Liver (tissue), 9 donors: ENCODE results near the gene TPT1. TPM values are rescaled to one million over a fixed set of nuclear protein-coding genes. Genes with fewer than 3 reads are reported as not detected.

Source experiments
- DNase-seq: peaks from one replicate; pipeline ENCODE4 v3.0.0-alpha.2; 2017; ENCODE audit warnings: low spot score
- H3K27ac ChIP-seq, 2 donors: one replicate each; pipeline ENCODE4 v1.7.0; 2013; ENCODE audit warnings: inconsistent platforms in 2 of 2, low read length in 2 of 2, control low read depth in 1 of 2, low read depth in 1 of 2, mild to moderate bottlenecking in 1 of 2
- H3K27me3 ChIP-seq, 4 donors: one replicate each; pipeline versions ENCODE4 v1.6.1 to v1.7.0; 2013; ENCODE audit warnings: low read length in 3 of 4, inconsistent platforms in 1 of 4, mild to moderate bottlenecking in 1 of 4, moderate library complexity in 1 of 4; ENCODE audit not compliant: control insufficient read depth in 4 of 4, insufficient read depth in 4 of 4
- H3K36me3 ChIP-seq, 4 donors: one replicate each; pipeline versions ENCODE4 v1.6.1 to v1.7.0; 2013; ENCODE audit warnings: low read length in 3 of 4, mild to moderate bottlenecking in 3 of 4, low read depth in 1 of 4, moderate library complexity in 1 of 4; ENCODE audit not compliant: control insufficient read depth in 4 of 4, insufficient read depth in 3 of 4
- H3K4me1 ChIP-seq, 4 donors: one replicate each; pipeline versions ENCODE4 v1.6.1 to v1.7.0; 2013; ENCODE audit warnings: low read length in 3 of 4, mild to moderate bottlenecking in 3 of 4, moderate library complexity in 1 of 4; ENCODE audit not compliant: control insufficient read depth in 4 of 4, insufficient read depth in 4 of 4
- H3K4me3 ChIP-seq, 3 donors: one replicate each; pipeline versions ENCODE4 v1.6.1 to v1.7.0; 2013; ENCODE audit warnings: low read length in 3 of 3, control low read depth in 1 of 3, low read depth in 1 of 3, mild to moderate bottlenecking in 1 of 3
- H3K9ac ChIP-seq, 2 donors: one replicate each; pipeline ENCODE4 v1.7.0; 2013; ENCODE audit warnings: low read length in 2 of 2, mild to moderate bottlenecking in 2 of 2, moderate library complexity in 2 of 2, control low read depth in 1 of 2, low read depth in 1 of 2
- H3K9me3 ChIP-seq, 4 donors: one replicate each; pipeline versions ENCODE4 v1.6.1 to v1.7.0; 2013; ENCODE audit warnings: low read length in 3 of 4; ENCODE audit not compliant: control insufficient read depth in 4 of 4
- FOXA1 ChIP-seq: IDR thresholded peaks from 2 replicates; pipeline ENCODE4 v1.6.1; 2016; ENCODE audit warnings: antibody characterized with exemption
- FOXA2 ChIP-seq: IDR thresholded peaks from 2 replicates; pipeline ENCODE4 v1.6.1; 2016; ENCODE audit warnings: antibody characterized with exemption
- GABPA ChIP-seq, 2 donors: IDR thresholded peaks in 1 of 2; conservative IDR thresholded peaks in 1 of 2; 2 replicates each; pipeline ENCODE4 v1.6.1; 2016; ENCODE audit warnings: antibody characterized with exemption in 2 of 2, mild to moderate bottlenecking in 1 of 2, moderate library complexity in 1 of 2
- HNF4A ChIP-seq, 2 donors: conservative IDR thresholded peaks; 2 replicates each; pipeline ENCODE4 v1.6.1; 2016; ENCODE audit warnings: antibody characterized with exemption in 2 of 2, mild to moderate bottlenecking in 2 of 2
- HNF4G ChIP-seq: IDR thresholded peaks from 2 replicates; pipeline ENCODE4 v1.6.1; 2016; ENCODE audit warnings: antibody characterized with exemption
- JUND ChIP-seq, 2 donors: IDR thresholded peaks; 2 replicates each; pipeline ENCODE4 v1.6.1; 2016; ENCODE audit warnings: antibody characterized with exemption in 2 of 2
- MAX ChIP-seq: IDR thresholded peaks from 2 replicates; pipeline ENCODE4 v1.6.1; 2016; ENCODE audit warnings: antibody characterized with exemption
- NR2F2 ChIP-seq: IDR thresholded peaks from 2 replicates; pipeline ENCODE4 v1.6.1; 2016; ENCODE audit warnings: antibody characterized with exemption
- RAD21 ChIP-seq, 2 donors: IDR thresholded peaks; 2 replicates each; pipeline ENCODE4 v1.6.1; 2016; ENCODE audit warnings: antibody characterized with exemption in 2 of 2, mild to moderate bottlenecking in 2 of 2
- RXRA ChIP-seq, 2 donors: IDR thresholded peaks; 2 replicates each; pipeline ENCODE4 v1.6.1; 2017 to 2018; ENCODE audit warnings: antibody characterized with exemption in 2 of 2, mild to moderate bottlenecking in 1 of 2
- SP1 ChIP-seq: IDR thresholded peaks from 2 replicates; pipeline ENCODE4 v1.6.1; 2018; ENCODE audit warnings: antibody characterized with exemption, mild to moderate bottlenecking
- TAF1 ChIP-seq: conservative IDR thresholded peaks from 2 replicates; pipeline ENCODE4 v1.6.1; 2016; ENCODE audit warnings: antibody characterized with exemption, mild to moderate bottlenecking
- YY1 ChIP-seq: IDR thresholded peaks from 2 replicates; pipeline ENCODE4 v1.6.1; 2016; ENCODE audit warnings: antibody characterized with exemption, mild to moderate bottlenecking
- WGBS: extraction: QIAGEN DNeasy Blood & Tissue Kit; methylation state at CpG from one replicate; pipeline ENCODE4 v1.1.7; 2013; 5-methylcytosine and 5-hydroxymethylcytosine counted together
- polyA plus RNA-seq, 2 donors: library from polyadenylated mRNA; stranded (reverse) in 1 of 2; unstranded in 1 of 2; fragments of 200-250 nt in 1 of 2; fragments of >200 nt in 1 of 2; fragmentation: Nextera tagmentation in 1 of 2; extraction: Ambion mirVana in 1 of 2; gene quantifications; one replicate each; pipeline versions ENCODE4 v1.2.1 to v1.2.3, GENCODE V29; 2013 to 2015
- total RNA-seq, 2 donors: library from RNA; depleted of rRNA; stranded (reverse); fragments of >200 nt; gene quantifications; one replicate each; pipeline ENCODE4 v1.2.3, GENCODE V29; 2014
- TF ChIP-seq, protein P1 (sequence below): fragments of 150-350 bp; IDR thresholded peaks from 2 replicates; pipeline ENCODE4 v1.5.1; 2017; ENCODE audit warnings: improper control_type of control experiment, low read depth, low read length; ENCODE audit not compliant: missing input control
- TF ChIP-seq, protein P2 (sequence below): IDR thresholded peaks from 2 replicates; pipeline ENCODE4 v1.6.1; 2016; ENCODE audit warnings: antibody characterized with exemption
- TF ChIP-seq, protein P3 (sequence below): IDR thresholded peaks from 2 replicates; pipeline ENCODE4 v1.6.1; 2016; ENCODE audit warnings: antibody characterized with exemption, mild to moderate bottlenecking
- donor health status: healthy.
- donor health status: healthy.
- donor health status: healthy.
- donor health status: healthy.
- donor health status: healthy.

The TPT1 gene
- total and polyA plus RNA-seq, 4 donors, result 1,382 to 2,885 (median 1,815) TPM

GRCh38 chr13:45368005-45368404 is 27.0 kb upstream of the TPT1 start:
- peaks cover 0 to 2% (median under 1%) of the 10 kb centered on the region in 4 donors for H3K36me3 ChIP-seq
- peaks cover 0 to 7% (median 3%) of the 10 kb centered on the region in 4 donors for H3K4me1 ChIP-seq
- no peak overlapping the region for H3K4me3 ChIP-seq
- no peak for TF ChIP-seq NR2F2
- TF ChIP-seq, protein P1, sequence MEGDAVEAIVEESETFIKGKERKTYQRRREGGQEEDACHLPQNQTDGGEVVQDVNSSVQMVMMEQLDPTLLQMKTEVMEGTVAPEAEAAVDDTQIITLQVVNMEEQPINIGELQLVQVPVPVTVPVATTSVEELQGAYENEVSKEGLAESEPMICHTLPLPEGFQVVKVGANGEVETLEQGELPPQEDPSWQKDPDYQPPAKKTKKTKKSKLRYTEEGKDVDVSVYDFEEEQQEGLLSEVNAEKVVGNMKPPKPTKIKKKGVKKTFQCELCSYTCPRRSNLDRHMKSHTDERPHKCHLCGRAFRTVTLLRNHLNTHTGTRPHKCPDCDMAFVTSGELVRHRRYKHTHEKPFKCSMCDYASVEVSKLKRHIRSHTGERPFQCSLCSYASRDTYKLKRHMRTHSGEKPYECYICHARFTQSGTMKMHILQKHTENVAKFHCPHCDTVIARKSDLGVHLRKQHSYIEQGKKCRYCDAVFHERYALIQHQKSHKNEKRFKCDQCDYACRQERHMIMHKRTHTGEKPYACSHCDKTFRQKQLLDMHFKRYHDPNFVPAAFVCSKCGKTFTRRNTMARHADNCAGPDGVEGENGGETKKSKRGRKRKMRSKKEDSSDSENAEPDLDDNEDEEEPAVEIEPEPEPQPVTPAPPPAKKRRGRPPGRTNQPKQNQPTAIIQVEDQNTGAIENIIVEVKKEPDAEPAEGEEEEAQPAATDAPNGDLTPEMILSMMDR, result no peak
- H3K9me3 ChIP-seq, result no peaks in the 10 kb centered on the region
- no peak overlapping the region for H3K27ac ChIP-seq
- no peak for DNase-seq
- H3K27me3 ChIP-seq, result no peaks in the 10 kb centered on the region
- WGBS, result 86% methylated on average over 4 of the region's 4 CpGs
- H3K9ac ChIP-seq, result no peak overlapping the region

- Histone ChIP-seq H3K27ac (no peak overlapping the region), H3K9me3 (no peaks in the 10 kb centered on the region), H3K36me3 (peaks cover 0 to 5% (median 2%) of the 10 kb centered on the region in 4 donors), H3K4me1 (peaks cover 0 to 7% (median 3%) of the 10 kb centered on the region in 4 donors), H3K27me3 (no peaks in the 10 kb centered on the region), H3K9ac (no peak overlapping the region), H3K4me3 (no peak overlapping the region)
- TF ChIP-seq NR2F2 (no peak), YY1 (no peak), FOXA1 (no peak), TAF1 (no peak), HNF4A (conservative IDR thresholded peaks at IDR 0.05) (no peak)
- TF ChIP-seq, protein P1, result no peak
- TF ChIP-seq, protein P2, sequence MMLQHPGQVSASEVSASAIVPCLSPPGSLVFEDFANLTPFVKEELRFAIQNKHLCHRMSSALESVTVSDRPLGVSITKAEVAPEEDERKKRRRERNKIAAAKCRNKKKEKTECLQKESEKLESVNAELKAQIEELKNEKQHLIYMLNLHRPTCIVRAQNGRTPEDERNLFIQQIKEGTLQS, result no peak
- DNase-seq, result no peak
- WGBS, result 52% methylated on average over 2 of the region's 2 CpGs
These were observed 26.4 kb upstream of the TPT1 start for GRCh38 chr13:45367358-45367757.

GRCh38 chr13:45365558-45365885 is 24.5 kb upstream of the TPT1 start:
- H3K36me3 ChIP-seq, result peaks cover under 1 to 5% (median 2%) of the 10 kb centered on the region in 4 donors
- DNase-seq, result no peak
- no peak overlapping the region for H3K9ac ChIP-seq
- no peak overlapping the region for H3K4me3 ChIP-seq
- TF ChIP-seq GABPA (IDR thresholded peaks at IDR 0.05 in 1 of 2, conservative IDR thresholded peaks at IDR 0.05 in 1 of 2) (no peak), MAX (no peak), SP1 (no peak), RAD21 (IDR thresholded peaks at IDR 0.05) (no peak), YY1 (no peak), JUND (IDR thresholded peaks at IDR 0.05) (no peak), NR2F2 (no peak), FOXA2 (no peak), RXRA (IDR thresholded peaks at IDR 0.05) (no peak), HNF4A (conservative IDR thresholded peaks at IDR 0.05) (no peak), HNF4G (no peak)
- TF ChIP-seq, protein P3, sequence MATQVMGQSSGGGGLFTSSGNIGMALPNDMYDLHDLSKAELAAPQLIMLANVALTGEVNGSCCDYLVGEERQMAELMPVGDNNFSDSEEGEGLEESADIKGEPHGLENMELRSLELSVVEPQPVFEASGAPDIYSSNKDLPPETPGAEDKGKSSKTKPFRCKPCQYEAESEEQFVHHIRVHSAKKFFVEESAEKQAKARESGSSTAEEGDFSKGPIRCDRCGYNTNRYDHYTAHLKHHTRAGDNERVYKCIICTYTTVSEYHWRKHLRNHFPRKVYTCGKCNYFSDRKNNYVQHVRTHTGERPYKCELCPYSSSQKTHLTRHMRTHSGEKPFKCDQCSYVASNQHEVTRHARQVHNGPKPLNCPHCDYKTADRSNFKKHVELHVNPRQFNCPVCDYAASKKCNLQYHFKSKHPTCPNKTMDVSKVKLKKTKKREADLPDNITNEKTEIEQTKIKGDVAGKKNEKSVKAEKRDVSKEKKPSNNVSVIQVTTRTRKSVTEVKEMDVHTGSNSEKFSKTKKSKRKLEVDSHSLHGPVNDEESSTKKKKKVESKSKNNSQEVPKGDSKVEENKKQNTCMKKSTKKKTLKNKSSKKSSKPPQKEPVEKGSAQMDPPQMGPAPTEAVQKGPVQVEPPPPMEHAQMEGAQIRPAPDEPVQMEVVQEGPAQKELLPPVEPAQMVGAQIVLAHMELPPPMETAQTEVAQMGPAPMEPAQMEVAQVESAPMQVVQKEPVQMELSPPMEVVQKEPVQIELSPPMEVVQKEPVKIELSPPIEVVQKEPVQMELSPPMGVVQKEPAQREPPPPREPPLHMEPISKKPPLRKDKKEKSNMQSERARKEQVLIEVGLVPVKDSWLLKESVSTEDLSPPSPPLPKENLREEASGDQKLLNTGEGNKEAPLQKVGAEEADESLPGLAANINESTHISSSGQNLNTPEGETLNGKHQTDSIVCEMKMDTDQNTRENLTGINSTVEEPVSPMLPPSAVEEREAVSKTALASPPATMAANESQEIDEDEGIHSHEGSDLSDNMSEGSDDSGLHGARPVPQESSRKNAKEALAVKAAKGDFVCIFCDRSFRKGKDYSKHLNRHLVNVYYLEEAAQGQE, result no peak
- no peak overlapping the region for H3K27ac ChIP-seq
- H3K27me3 ChIP-seq, result no peaks in the 10 kb centered on the region
- WGBS, result 96% methylated on average over 4 of the region's 4 CpGs
- no peaks in the 10 kb centered on the region for H3K4me1 ChIP-seq
- H3K9me3 ChIP-seq, result no peaks in the 10 kb centered on the region
